AG10803 (cell line): ENCODE results near the gene WDR90.
"Not testable (repeated sequence)": the region's sequence is repeated elsewhere in the genome, so short reads cannot be mapped to it uniquely, and the experiment has no call there.

Experiments used
- DNase-seq: peaks from one replicate; pipeline ENCODE4 v3.0.0; 2010; ENCODE audit warnings: low read depth
- H3K4me3 ChIP-seq: 2 replicates; pipeline ENCODE4 v1.5.1; 2011; ENCODE audit warnings: mild to moderate bottlenecking, low read length, control low read depth
- TF ChIP-seq, protein P1 (sequence below): conservative IDR thresholded peaks from 2 replicates; pipeline ENCODE4 v1.5.1; 2011; ENCODE audit warnings: mild to moderate bottlenecking, low read length, control low read depth, inconsistent platforms

The WDR90 gene

DNA sequence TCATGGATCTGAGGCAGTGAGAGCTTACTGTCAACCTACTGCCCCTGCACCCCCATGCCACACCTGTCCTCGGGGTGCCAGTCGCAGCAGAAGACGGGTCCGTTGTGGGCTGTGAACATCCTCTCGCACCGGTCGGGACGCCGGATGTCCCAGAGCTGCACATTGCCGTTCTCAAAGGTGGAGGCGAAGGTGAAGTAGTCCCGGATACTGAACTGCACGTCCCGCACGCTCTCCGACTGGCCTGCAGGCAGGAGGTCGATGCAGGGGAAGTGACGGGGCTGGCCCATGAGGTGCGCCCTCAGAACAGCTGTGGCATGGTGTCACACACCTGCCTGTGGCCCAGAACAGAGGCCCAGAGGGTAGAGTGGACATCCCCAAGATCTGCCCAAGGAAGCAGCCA, 38.3 kb downstream of the WDR90 start:
- no peak overlapping the region for H3K4me3 ChIP-seq
- no peak for DNase-seq
- TF ChIP-seq, protein P1, sequence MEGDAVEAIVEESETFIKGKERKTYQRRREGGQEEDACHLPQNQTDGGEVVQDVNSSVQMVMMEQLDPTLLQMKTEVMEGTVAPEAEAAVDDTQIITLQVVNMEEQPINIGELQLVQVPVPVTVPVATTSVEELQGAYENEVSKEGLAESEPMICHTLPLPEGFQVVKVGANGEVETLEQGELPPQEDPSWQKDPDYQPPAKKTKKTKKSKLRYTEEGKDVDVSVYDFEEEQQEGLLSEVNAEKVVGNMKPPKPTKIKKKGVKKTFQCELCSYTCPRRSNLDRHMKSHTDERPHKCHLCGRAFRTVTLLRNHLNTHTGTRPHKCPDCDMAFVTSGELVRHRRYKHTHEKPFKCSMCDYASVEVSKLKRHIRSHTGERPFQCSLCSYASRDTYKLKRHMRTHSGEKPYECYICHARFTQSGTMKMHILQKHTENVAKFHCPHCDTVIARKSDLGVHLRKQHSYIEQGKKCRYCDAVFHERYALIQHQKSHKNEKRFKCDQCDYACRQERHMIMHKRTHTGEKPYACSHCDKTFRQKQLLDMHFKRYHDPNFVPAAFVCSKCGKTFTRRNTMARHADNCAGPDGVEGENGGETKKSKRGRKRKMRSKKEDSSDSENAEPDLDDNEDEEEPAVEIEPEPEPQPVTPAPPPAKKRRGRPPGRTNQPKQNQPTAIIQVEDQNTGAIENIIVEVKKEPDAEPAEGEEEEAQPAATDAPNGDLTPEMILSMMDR = no peak

DNA sequence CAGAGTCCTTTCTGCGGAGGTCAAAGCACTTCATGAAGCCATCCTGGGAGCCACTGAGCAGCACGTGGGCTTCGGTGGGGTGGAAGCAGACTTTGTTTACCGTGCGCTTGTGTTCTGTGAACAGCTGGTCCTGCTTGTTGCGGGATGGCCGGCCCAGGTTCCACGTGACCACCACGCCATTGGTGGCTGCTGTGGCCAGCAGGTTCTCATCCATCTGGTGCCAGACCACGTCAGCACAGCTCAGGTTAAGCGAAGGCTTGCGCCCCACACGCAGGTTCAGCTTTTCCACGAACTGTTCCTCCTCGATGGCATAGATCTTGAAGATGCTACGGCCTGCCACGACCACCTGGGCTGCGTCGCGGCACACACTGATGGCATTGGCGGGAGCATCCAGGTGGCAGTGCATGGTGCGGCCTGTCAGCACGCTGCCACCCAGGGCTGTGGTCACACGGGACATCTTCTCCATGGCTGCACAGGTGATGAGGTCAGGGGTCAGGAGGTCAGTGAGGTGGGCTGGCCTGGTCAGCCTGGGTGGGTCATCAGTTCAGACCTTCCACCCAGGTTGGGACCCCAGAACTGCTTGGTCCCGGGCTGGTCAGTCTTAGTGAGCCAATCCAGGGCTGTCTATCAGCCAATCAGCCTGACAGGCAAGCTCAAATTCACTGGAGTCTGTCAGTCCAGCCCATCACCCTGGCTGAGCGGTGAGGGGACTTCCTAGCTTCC, 40.2 kb downstream of the WDR90 start:
- TF ChIP-seq, protein P1 = no peak
- peak overlapping the region; percentile 85 for H3K4me3 ChIP-seq
- no peak for DNase-seq

DNA sequence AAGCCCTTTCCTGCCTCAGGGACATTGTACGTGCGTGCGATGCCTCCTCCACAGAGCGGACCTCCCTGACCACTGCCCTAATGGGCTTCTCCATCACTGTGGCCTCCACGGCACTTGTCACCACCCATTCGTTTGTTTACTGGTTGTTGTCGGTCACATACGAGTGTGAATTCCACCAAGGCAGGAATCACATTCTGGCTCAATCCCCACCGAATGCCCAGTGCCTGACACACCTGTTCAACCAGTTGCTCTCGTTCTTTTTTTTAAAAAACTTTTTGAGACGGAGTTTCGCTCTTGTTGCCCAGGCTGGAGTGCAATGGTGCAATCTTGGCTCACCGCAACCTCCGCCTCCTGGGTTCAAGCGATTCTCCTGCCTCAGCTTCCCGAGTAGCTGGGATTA, 42.1 kb downstream of the WDR90 start:
- not testable (repeated sequence) for DNase-seq, H3K4me3 ChIP-seq

DNA sequence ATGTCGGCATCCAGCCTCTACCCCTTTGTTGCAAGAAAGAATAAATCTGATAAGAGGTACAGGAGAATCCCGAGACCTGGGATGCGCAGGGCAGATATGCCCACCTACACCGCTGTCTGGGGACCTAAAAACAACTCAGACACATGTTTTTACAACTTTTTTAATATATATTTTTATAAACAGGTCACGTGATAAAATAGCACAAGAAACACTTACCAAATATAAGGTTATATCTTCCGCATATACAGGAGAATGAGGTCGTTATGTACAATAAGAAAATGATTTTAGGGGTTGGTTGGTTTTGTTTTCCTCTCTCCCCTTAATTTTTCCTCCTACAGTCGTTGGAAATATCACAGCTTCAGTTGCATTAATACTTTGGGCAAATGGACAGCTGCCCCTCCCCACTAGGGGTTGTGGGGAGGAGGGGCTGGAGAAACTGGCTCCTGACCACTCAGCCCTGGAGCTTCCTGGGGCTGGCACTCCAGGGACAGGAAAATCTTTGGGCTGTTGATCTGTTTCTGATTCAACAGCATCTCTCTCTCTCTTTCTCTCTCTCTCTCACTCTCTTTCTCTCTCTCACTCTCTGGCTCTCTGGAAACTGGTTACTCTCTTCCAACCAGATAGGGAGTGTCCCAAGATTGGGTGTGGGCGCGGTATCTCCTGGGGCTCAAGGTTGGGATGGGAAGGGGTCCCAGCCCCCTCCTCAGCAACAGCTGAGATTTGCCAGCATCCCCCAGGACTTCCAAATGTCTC, 43.4 kb downstream of the WDR90 start:
- TF ChIP-seq, protein P1 = no peak
- no peak for DNase-seq
- H3K4me3 ChIP-seq = no peak overlapping the region

DNA sequence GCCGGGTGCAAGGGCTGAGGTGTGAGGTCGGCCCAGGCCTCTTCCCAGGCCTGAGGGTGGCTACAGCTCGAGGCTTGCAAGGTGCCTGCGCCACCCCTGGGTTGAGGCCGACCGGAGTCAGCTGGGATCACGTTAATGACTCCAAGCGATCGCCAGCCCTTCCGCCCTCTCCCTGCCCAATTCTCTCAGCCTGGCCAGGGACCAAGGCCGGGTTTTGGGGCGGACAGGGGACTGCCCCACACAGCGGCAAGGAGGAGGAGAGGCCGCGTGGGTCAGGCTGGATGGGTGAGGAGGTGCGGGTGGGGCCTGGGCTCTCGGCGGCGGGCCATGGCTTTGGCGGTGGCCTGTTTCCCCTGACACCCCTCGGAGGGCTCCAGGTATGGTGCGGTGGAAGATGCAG, 44.2 kb downstream of the WDR90 start:
- DNase-seq = no peak
- no peak overlapping the region for H3K4me3 ChIP-seq
- TF ChIP-seq, protein P1 = no peak

DNA sequence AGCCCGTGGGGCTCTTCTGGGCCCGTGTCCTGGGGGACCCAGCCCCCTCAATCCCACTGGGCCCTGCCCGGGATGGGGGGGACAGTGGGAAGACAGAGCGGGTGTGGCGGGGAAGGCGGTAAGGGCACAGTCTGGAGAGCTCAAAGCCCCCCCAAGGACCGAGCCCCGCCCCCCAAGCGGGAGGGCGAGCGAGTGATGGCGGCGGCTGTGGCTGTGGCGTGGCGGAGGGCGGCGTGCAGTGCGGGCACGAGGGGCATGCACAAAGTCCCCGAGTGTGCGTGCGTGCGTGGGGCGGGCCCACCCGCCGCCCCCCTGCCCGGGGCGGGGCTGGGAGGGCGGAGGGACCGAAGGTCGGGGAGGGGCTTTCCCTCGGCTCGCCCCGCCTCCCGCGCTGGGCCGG, 44.6 kb downstream of the WDR90 start:
- H3K4me3 ChIP-seq = no peak overlapping the region
- no peak for DNase-seq
- TF ChIP-seq, protein P1 = no peak

DNA sequence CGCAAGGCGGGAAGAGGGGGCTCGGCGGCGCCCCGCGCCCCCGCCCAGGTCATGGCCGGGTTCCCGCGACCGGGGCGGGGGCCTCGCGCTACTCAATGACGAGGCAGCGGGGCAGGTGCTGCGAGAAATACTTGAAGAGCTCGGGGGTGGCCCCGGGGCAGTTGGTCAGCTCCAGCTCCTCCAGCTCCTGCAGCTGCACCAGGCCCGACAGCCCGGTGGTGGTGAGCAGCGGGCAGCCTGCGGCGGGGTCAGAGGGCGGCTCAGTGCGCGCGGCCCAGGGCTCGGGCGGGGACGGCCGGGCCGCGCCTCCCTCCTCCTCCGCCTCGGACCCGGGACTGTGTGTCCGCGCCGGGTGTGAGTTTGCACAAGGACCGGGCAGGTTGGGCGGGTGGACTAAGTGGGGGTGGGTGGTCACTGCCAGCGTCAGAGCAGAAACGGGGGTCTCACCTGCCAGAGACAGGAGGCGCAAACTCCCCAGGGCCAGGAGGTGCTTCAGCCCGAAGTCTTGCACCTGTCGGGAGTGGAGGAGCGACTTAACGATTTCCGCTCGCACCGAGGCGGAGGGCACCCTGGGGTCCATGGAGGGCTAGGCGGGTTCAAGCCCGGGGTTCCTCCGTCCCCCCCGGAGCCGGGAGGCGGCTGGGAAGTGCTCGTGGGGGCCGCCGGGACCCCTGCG, 45.2 kb downstream of the WDR90 start:
- no peak for DNase-seq
- H3K4me3 ChIP-seq = no peak overlapping the region
- TF ChIP-seq, protein P1 = no peak
